GM23338 (cell line): ENCODE data around the gene HPS4.
"Not testable (repeated sequence)": the region's sequence is repeated elsewhere in the genome, so short reads cannot be mapped to it uniquely, and the experiment has no call there.

Experiments
- CREB1 ChIP-seq: fragments of 250-450 bp; sonication (Bioruptor Pico); IDR thresholded peaks from 2 replicates; pipeline ENCODE4 v1.5.0; 2020; ENCODE audit warnings: low read depth, mild to moderate bottlenecking, moderate library complexity
- EZH2 ChIP-seq: fragments of 200-600 bp; sonication (generic); IDR thresholded peaks from one replicate; pipeline ENCODE4 v1.8.0; 2017; ENCODE audit warnings: antibody characterized with exemption, mild to moderate bottlenecking, low read depth; ENCODE audit not compliant: unreplicated experiment
- EZH2phosphoT487 ChIP-seq: fragments of 200-600 bp; sonication (generic); IDR thresholded peaks from one replicate; pipeline ENCODE4 v1.8.1; 2018; ENCODE audit warnings: antibody characterized with exemption; ENCODE audit not compliant: unreplicated experiment
- JUNB ChIP-seq: IDR thresholded peaks from one replicate; pipeline ENCODE4 v1.6.1; 2016; ENCODE audit warnings: antibody characterized with exemption; ENCODE audit not compliant: unreplicated experiment
- NANOG ChIP-seq: IDR thresholded peaks from 2 replicates; pipeline ENCODE4 v1.6.1; 2016; ENCODE audit warnings: antibody characterized with exemption, borderline replicate concordance
- POLR2AphosphoS5 ChIP-seq: IDR thresholded peaks from 2 replicates; pipeline ENCODE4 v1.6.1; 2016; ENCODE audit warnings: antibody characterized with exemption, low read depth
- STAT1 ChIP-seq: IDR thresholded peaks from one replicate; pipeline ENCODE4 v1.6.1; 2016; ENCODE audit warnings: antibody characterized with exemption; ENCODE audit not compliant: unreplicated experiment
- ZNF114 ChIP-seq: fragments of 250-450 bp; sonication (Bioruptor Pico); IDR thresholded peaks from 2 replicates; pipeline ENCODE4 v1.5.0; 2020; ENCODE audit warnings: mild to moderate bottlenecking, moderate library complexity
- TF ChIP-seq, protein P1 (sequence below), 2 experiments: fragments of 200-600 bp in 1 of 2; sonication (generic) in 1 of 2; conservative IDR thresholded peaks; 2 replicates each; pipeline versions ENCODE4 v1.5.1 to v1.6.1; 2016 to 2017; ENCODE audit warnings: antibody characterized with exemption in 2 of 2, low read depth in 2 of 2, mild to moderate bottlenecking in 2 of 2, moderate library complexity in 1 of 2
- TF ChIP-seq, protein P2 (sequence below): IDR thresholded peaks from one replicate; pipeline ENCODE4 v1.6.1; 2018; ENCODE audit warnings: antibody characterized with exemption; ENCODE audit not compliant: unreplicated experiment
- TF ChIP-seq, protein P3 (sequence below): IDR thresholded peaks from 2 replicates; pipeline ENCODE4 v1.6.1; 2016; ENCODE audit warnings: antibody characterized with exemption
- TF ChIP-seq, protein P4 (sequence below): fragments of 250-450 bp; sonication (Bioruptor Pico); IDR thresholded peaks from 2 replicates; pipeline ENCODE4 v1.5.0; 2020; ENCODE audit warnings: mild to moderate bottlenecking, moderate library complexity

DNA sequence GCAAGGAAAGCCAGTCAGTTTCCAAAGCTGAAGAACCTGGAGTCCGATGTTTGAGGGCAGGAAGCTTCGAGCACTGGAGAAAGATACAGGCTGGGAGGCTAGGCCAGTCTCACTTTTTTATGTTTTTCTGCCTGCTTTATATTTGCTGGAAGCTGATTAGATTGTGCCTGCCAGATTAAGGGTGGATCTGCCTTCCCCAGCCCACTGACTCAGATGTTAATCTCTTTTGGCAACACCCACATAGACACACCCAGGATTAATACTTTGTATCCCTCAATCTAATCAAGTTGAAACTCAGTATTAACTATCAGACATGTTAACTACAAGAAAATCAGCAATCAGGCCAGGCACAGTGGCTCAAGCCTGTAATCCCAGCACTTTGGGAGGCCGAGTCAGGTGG, 44.8 kb downstream of the HPS4 start:
- TF ChIP-seq, protein P1, sequence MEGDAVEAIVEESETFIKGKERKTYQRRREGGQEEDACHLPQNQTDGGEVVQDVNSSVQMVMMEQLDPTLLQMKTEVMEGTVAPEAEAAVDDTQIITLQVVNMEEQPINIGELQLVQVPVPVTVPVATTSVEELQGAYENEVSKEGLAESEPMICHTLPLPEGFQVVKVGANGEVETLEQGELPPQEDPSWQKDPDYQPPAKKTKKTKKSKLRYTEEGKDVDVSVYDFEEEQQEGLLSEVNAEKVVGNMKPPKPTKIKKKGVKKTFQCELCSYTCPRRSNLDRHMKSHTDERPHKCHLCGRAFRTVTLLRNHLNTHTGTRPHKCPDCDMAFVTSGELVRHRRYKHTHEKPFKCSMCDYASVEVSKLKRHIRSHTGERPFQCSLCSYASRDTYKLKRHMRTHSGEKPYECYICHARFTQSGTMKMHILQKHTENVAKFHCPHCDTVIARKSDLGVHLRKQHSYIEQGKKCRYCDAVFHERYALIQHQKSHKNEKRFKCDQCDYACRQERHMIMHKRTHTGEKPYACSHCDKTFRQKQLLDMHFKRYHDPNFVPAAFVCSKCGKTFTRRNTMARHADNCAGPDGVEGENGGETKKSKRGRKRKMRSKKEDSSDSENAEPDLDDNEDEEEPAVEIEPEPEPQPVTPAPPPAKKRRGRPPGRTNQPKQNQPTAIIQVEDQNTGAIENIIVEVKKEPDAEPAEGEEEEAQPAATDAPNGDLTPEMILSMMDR (conservative IDR thresholded peaks at IDR 0.05; ENCODE audit: low read depth in 2 of 2), result not testable (repeated sequence)
- not testable (repeated sequence) for TF ChIP-seq EZH2; JUNB; POLR2AphosphoS5; STAT1; EZH2phosphoT487; ZNF114 (CRISPR knock-in tag); NANOG; CREB1
- TF ChIP-seq, protein P2, sequence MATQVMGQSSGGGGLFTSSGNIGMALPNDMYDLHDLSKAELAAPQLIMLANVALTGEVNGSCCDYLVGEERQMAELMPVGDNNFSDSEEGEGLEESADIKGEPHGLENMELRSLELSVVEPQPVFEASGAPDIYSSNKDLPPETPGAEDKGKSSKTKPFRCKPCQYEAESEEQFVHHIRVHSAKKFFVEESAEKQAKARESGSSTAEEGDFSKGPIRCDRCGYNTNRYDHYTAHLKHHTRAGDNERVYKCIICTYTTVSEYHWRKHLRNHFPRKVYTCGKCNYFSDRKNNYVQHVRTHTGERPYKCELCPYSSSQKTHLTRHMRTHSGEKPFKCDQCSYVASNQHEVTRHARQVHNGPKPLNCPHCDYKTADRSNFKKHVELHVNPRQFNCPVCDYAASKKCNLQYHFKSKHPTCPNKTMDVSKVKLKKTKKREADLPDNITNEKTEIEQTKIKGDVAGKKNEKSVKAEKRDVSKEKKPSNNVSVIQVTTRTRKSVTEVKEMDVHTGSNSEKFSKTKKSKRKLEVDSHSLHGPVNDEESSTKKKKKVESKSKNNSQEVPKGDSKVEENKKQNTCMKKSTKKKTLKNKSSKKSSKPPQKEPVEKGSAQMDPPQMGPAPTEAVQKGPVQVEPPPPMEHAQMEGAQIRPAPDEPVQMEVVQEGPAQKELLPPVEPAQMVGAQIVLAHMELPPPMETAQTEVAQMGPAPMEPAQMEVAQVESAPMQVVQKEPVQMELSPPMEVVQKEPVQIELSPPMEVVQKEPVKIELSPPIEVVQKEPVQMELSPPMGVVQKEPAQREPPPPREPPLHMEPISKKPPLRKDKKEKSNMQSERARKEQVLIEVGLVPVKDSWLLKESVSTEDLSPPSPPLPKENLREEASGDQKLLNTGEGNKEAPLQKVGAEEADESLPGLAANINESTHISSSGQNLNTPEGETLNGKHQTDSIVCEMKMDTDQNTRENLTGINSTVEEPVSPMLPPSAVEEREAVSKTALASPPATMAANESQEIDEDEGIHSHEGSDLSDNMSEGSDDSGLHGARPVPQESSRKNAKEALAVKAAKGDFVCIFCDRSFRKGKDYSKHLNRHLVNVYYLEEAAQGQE, result not testable (repeated sequence)
- TF ChIP-seq, protein P3, sequence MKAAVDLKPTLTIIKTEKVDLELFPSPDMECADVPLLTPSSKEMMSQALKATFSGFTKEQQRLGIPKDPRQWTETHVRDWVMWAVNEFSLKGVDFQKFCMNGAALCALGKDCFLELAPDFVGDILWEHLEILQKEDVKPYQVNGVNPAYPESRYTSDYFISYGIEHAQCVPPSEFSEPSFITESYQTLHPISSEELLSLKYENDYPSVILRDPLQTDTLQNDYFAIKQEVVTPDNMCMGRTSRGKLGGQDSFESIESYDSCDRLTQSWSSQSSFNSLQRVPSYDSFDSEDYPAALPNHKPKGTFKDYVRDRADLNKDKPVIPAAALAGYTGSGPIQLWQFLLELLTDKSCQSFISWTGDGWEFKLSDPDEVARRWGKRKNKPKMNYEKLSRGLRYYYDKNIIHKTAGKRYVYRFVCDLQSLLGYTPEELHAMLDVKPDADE, result not testable (repeated sequence)
- TF ChIP-seq, protein P4, sequence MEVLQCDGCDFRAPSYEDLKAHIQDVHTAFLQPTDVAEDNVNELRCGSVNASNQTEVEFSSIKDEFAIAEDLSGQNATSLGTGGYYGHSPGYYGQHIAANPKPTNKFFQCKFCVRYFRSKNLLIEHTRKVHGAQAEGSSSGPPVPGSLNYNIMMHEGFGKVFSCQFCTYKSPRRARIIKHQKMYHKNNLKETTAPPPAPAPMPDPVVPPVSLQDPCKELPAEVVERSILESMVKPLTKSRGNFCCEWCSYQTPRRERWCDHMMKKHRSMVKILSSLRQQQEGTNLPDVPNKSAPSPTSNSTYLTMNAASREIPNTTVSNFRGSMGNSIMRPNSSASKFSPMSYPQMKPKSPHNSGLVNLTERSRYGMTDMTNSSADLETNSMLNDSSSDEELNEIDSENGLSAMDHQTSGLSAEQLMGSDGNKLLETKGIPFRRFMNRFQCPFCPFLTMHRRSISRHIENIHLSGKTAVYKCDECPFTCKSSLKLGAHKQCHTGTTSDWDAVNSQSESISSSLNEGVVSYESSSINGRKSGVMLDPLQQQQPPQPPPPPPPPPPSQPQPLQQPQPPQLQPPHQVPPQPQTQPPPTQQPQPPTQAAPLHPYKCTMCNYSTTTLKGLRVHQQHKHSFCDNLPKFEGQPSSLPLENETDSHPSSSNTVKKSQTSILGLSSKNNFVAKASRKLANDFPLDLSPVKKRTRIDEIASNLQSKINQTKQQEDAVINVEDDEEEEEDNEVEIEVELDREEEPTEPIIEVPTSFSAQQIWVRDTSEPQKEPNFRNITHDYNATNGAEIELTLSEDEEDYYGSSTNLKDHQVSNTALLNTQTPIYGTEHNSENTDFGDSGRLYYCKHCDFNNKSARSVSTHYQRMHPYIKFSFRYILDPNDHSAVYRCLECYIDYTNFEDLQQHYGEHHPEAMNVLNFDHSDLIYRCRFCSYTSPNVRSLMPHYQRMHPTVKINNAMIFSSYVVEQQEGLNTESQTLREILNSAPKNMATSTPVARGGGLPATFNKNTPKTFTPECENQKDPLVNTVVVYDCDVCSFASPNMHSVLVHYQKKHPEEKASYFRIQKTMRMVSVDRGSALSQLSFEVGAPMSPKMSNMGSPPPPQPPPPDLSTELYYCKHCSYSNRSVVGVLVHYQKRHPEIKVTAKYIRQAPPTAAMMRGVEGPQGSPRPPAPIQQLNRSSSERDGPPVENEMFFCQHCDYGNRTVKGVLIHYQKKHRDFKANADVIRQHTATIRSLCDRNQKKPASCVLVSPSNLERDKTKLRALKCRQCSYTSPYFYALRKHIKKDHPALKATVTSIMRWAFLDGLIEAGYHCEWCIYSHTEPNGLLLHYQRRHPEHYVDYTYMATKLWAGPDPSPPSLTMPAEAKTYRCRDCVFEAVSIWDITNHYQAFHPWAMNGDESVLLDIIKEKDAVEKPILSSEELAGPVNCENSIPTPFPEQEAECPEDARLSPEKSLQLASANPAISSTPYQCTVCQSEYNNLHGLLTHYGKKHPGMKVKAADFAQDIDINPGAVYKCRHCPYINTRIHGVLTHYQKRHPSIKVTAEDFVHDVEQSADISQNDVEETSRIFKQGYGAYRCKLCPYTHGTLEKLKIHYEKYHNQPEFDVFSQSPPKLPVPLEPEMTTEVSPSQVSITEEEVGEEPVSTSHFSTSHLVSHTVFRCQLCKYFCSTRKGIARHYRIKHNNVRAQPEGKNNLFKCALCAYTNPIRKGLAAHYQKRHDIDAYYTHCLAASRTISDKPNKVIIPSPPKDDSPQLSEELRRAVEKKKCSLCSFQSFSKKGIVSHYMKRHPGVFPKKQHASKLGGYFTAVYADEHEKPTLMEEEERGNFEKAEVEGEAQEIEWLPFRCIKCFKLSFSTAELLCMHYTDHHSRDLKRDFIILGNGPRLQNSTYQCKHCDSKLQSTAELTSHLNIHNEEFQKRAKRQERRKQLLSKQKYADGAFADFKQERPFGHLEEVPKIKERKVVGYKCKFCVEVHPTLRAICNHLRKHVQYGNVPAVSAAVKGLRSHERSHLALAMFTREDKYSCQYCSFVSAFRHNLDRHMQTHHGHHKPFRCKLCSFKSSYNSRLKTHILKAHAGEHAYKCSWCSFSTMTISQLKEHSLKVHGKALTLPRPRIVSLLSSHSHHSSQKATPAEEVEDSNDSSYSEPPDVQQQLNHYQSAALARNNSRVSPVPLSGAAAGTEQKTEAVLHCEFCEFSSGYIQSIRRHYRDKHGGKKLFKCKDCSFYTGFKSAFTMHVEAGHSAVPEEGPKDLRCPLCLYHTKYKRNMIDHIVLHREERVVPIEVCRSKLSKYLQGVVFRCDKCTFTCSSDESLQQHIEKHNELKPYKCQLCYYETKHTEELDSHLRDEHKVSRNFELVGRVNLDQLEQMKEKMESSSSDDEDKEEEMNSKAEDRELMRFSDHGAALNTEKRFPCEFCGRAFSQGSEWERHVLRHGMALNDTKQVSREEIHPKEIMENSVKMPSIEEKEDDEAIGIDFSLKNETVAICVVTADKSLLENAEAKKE (CRISPR knock-in tag), result not testable (repeated sequence)
